ENCODE data around the gene ALCAM.

Gene ALCAM

DNA sequence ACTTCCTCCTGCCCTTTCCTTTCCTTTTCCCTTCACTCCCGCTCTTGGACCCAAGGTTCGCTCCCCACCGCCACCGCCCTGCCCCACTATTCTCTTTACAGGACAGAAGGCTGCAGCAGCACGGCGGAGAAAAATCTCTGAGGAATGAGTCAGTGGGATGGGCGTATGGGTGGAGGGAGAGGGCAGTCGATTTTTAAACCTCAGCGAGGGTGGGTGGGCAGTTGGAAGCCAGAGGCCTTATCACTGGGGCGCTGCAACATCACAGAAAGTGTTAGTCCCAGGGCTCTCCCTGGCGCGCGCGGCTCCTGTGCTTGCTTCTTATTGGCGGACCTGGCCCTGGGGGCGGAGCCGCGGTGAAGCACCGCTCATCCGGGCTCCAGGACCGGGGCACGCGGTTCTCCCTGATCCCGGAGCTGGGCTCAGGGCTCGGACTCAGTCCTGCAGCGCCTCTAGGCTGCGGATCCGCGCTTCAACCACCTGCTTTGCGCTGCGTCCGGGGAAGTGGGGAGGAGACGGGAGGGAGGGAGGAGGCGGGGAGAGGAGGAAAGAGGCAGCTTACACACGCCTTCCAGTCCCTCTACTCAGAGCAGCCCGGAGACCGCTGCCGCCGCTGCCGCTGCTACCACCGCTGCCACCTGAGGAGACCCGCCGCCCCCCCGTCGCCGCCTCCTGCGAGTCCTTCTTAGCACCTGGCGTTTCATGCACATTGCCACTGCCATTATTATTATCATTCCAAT lies at the start of gene ALCAM:
Gene ALCAM (plus strand): TSS at position 584 of the 737 bp plus-strand sequence.
- DNase-seq (ENCODE audit: low read depth), result peak; percentile 46

DNA sequence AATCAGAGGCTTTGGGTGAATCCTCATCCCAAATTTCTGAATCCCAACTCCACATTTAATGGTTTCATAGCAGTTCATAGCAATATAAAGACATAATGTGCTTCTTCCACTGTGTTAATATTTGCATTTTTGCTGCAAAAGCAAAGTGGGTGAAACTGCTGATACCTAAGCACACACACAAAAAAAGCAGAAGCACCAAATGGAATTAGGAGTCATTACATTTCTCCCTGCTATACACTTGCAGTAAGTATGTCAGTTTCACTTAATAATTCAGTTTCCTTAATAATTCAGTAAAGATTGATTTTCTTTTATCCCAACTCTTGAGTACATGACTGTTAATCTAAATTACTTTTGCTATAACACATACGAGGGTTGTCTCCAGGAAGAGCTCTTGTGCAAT lies 48.9 kb upstream of the ALCAM start:
- no peak for DNase-seq (ENCODE audit: low read depth)

DNA sequence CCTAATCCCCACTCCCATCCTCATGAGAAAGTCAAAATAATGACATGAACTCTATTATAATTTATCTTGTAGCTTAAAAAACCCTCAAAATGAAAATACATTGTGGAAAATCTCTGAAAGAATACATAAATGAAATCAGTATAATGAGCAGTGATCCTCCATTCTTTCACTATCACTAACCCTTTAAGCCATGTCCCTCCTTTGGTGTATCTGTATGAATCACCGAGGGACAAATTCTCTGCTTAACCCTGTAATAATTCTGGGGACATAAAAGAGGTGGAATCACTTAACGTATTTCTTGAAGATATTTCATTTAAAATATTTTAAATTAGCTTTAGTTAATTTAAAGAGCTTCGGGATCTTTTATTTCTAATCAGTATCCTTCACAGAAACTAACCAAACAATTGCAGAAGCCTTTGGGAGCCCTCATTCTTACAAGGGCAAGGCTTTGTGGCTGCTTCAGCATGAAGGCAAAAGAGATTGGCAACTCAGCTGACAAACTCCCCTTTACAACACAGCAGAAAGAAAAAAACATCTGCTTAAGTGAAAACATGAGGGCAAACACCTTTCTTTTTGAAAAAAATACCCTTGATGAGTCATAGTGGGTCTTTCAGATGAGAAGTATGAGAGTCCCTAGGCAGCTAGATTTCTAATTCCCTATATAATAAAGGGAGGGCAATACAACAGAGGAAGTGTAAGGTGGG lies 44.0 kb upstream of the ALCAM start:
- DNase-seq (ENCODE audit: low read depth), result no peak

DNA sequence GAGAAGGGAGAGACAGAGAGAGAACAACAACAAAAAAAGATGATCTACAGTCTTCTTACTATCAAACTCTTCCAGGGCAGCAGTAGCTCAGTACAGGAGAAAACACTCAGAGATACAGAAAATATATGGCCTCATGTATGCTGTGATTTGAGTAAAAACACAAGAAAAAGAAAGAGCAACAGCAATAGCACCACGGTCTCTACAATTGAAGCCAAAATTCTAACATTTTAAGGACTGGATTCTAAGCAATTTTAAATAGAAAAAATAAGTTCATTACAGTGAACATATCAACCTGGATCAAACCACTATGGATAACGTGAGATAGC lies 43.5 kb upstream of the ALCAM start:
- DNase-seq (ENCODE audit: low read depth), result no peak

DNA sequence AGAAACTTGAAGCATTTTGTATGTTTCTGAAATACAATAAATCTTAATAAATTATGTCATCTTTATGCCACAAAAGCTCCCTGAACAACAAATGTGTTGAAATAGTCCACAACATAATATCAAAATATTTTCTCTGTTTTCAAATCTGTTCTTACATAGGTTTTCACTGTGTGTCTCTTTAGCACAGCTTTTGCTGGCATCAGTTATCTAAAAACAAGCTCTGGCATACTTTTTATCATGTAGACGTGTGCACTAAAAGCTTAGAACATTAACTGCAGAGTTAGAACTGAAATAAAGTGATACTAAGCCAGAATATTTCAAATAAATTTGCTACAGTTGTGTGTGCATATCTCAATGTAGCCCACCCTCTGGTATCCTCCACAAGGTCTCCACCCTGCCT lies 41.8 kb upstream of the ALCAM start:
- no peak for DNase-seq (ENCODE audit: low read depth)

DNA sequence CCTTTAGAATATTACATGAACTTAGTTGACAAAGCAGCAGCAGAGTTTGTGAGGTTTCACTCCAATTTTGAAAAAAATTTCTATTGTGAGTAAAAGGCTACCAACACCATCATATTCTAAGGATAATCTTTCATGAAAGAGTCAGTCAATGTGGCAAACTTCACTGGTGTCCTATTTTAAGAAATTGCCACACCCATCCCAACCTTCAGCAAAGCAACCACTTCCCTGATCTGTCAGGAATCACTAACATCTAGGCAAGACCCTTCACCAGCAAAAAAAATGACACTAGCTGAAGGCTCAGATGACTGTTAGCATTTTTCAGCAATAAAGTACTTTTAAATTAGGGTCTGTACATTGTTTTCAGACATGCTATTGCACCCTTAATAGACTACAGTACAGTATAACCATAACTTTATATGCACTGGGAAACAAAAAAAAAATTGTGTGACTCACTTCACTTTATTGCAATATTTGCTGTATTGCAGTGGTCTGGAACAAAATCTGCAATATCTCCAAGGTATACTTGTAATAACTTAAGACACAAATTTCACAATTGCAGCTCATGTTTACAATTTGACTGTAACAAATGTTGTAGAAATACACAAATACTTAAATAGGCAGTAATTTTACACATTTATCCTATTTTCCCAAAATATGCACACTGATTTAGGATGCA lies 38.9 kb upstream of the ALCAM start:
- DNase-seq (ENCODE audit: low read depth), result no peak

DNA sequence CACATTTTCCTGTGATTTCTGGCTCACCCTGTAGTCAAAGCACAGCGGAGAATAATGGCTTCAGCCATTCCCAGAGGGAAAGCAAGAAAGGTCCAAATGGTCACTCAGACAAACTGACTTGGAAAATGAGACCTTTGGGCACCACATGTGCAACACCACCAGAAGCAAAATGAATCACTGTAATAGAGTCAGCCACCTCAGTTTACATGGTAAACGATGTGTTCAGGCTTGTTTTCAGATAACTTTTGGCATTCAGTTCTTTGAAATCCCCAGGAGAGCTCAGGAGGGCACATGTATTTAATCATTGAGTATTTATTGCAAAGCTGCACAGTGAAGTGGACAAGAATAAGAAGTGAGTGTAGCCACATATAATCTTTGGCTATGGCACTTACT lies 38.4 kb upstream of the ALCAM start:
- no peak for DNase-seq (ENCODE audit: low read depth)

DNA sequence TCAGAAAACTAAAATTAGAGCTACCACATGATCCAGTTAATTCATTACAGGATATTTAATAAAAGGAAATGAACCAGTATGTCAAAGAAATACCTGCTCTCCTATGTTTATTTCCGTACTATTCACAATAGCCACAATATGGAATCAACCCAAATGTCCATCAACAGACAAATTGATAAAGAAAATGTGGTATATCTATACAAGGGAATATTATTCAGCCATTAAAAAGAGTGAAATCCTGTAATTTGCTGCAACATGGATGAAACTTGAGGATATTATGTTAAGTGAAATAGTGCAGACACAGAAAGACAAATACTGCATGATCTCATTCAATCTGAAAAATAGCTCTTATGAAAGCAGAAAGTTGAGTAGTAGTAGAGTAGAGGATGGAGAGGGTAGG lies 33.7 kb upstream of the ALCAM start:
- DNase-seq (ENCODE audit: low read depth), result no peak

DNA sequence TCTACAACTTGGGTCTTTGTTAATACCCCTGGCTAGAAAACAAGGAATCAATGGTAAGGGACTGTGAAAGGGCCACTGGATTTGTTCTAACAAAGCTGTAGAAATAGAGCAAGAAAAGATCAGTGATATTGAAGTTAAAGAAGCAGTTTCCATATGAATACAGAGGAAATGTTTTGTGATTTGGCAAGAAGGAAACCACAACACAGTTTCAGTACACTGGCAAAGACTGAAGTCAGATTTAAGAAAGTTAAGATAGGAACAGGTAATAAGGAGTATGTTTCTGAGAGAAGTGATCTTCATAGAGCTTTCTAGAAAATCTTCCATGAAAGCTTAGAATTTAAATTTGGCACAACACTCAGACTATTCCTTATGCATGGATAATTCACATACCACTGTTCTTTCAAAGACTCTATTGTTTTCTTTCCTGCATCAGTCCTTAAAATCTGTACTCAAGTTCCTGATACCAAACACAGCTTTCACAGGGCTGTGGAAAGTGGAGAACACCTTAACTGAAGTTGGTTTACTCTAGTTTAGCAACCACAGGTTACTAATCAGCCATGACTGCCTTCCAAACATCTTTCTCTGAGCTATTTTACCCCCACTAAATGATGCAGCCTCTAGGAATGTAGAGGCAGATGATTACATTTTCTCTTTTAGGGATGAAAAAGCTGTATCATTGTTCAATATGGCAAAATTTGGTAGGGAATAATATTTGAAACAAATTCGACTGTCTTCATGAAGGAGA lies 32.4 kb upstream of the ALCAM start:
- no peak for DNase-seq (ENCODE audit: low read depth)

DNA sequence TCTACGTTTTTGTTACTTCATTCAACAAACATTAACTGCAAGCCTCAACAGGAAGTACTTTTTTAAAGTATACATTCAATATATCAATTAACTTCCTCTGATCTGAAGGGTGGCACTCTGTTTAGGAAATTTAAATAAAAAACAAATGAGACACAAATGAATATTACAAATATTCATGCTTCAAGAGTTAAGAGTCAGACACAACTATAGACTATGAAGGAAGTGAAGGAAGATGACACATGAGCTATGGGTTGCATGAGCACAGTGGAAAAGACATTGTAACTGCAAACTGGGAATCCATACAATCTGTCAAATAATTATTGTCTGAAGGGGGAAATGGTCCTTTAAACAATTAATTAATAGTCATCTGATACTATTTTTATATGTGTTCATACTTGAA lies 26.8 kb upstream of the ALCAM start:
- no peak for DNase-seq (ENCODE audit: low read depth)

DNA sequence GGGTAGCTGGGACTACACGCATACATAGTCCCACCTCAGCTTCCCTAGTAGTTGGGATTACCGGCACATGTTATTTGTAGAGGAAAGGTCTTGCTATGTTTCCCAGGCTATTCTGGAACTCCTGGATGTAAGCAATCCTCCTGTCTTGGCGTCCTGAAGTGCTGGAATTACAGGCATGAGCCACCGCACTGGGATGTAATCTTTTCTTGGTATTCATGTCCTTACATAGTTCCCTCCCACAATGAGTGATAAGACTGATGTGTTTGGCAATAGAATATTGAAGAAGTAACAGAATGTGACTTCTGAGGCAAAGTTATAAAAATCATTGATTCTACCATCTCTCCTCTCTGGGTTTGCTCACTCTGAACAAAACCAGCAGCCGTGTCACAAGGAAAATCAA lies 22.7 kb upstream of the ALCAM start:
- no peak for DNase-seq (ENCODE audit: low read depth)

DNA sequence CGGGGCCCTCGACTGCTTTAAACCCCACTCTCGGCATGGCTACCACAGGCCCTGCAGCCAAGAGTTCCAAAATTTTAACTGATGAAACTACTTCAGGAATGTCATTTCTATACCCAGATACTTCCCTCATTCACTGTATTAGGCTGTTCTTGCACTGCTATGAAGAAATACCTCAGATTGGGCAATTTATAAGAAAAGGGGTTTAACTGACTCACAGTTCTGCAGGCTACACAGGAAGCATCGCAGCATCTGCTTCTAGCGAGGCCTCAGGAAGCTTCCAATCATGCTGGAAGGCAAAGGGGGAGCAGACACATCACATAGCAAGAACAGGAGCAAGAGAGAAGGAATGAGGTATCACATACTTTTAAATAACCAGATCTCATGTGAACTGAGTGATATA lies 21.6 kb upstream of the ALCAM start:
- no peak for DNase-seq (ENCODE audit: low read depth)

DNA sequence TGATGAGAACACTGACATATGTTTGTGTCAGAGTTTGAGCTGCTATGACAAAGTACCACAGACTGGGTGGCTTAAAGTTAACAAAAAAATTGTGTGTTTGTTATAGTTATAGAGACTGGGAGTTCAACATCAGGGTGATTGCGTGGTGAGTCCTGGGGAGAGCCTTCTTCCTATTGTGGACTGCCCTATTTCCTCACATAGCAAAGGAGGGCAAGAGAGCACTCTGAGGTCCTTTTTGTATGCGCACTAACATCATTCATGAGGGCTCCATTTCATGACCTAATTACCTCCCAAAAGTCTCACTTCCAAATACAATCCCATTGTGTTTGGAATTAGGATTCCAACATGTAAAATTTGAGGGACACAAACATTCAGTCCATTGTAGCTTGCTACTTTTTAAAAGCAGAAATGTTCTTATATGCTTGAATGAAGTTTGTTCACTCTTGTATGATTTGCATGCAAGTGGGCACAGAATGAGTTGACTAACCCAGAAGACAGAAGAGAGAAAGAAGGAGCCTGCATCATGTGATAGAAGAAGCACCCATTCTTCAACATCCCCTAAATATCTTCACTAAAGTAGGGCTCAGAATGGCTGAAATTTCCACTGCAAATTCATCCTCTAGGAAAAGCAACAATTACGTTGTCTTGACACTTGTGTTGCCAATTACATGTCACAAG lies 18.9 kb upstream of the ALCAM start:
- DNase-seq (ENCODE audit: low read depth), result no peak

DNA sequence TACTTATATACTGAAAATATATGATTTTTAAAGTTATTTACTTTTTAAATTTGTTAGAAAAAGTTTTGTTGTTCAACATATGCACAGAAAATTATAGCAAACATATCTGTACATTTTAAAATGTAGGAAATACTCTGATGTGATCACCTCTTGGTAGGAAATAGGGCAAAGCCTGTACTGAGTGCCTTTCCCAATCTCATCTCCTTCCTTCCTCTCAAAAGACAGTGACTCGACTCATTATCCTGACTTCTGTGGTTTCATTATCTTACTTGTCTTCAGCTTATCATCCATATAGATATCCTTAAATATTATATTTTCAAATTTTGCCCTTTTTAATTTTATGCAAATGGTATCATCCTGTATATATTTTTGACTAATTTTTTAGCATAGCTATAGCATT lies 18.4 kb upstream of the ALCAM start:
- DNase-seq (ENCODE audit: low read depth), result no peak

DNA sequence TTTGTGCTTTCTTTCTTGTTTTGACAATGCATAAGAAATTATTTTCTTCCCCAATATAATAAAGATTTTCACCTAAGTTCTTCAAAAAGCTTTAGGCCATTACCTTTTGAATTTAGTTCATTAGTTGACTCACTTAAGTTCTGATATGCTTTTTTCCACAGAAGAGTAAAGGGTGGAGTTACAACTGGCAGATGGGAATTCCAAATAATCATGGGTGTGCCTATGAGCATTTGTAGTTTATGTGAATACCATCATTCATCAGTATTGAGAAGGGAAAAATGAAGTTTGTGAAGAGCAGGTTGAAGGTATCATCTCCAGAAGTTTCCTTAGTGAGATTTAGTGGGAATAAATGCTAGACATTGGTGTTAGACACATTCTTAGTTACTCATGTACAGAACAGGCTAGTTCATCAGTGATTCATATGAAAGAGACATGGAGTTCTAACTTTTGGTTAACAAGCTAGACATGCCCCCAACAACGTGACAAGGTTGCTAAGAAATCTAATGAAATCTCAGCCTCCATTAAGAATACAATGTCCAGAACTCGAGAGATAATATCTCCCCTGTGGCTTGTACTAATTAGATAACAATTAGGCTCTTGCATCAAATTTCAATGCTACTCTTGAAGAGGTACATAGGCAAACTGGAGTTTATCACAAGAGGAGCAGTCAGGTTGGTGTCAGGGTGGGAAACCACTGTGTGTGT lies 16.9 kb upstream of the ALCAM start:
- no peak for DNase-seq (ENCODE audit: low read depth)

DNA sequence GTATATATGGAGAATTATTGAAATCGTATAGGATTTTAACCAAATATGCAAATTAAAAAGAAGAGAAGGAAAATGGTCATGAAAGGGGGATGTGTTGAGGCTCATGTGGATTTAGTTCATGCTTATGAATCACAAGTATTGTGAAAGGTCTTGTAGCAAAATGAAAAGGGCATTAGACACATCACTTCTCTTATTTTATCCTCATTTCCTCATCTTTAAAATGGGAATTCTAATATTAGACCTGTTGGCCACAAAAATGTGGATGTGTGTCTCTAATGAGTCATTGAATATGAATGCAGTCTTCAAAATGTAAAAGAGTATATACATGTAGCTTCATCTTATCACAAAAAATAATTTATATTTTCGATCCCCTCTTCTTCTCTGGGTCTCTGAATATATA lies 14.9 kb upstream of the ALCAM start:
- DNase-seq (ENCODE audit: low read depth), result no peak

DNA sequence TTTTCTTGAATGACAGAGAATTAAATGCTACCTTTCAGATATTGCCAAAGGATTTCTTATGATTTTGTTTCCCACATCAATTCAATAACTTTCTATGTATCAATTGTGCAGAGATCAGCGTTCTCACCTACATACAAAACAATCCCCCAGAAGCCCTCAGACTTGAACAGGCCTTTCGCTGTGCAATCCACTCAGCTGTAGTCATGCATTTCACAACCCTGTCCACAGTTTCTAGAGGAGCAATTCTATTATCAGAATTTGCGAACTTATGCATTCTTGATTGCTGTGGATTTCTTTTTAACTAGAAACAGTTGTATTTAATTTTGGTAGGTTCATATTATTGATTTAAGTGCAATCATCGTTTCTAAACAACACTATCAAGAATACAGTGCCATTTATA lies 13.7 kb upstream of the ALCAM start:
- no peak for DNase-seq (ENCODE audit: low read depth)

DNA sequence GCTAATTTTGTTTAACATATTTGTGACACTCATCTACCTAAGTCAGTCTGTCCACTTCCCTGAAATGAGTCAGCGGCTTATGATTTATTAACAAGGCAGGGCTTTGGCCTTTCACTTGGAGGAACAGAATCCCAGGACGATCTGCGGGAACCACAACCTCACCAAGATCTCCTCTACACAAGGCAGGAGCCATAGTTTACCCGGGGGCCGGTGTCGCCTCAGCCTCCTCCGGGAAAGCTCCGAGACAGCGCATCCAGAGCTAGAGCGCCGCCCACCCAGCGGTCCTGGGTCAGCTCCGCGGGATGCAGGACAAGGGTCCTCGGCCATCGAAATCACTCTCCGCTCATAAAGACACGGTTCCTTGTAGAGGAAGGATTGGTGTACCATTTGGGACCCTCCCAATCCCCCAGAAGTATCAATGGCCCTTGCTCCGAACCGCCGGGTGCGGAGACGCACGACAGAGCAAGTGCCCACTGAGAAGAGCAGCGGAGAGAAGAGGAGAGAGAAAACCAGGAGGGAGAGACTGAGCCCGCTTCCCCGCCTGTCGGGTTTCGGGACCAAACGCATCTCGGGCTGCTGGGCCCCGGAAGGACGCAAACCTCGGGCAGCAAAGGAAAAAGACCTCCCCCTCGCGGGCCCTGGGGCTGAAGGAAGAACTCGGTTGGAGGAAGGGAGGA lies 13.1 kb upstream of the ALCAM start:
- no peak for DNase-seq (ENCODE audit: low read depth)

DNA sequence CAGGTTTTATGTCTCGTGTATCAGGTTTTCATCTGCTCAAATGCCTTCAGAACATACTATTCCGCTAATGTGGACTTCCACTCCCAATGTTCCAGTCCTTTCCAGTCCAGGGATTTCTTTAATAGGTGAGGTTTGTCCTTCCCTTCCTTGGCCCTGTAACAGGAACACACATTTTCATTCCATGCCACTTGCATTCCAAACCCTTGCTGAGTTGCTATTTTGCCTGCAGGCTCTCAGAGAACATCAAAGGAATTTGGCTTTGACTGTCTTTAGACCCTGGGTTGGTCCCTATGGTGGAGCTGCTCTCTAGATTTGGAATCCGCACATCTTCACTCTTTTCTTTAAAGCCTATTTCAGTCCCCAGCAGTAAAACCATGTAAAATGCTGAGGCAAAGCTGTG lies 12.3 kb upstream of the ALCAM start:
- DNase-seq (ENCODE audit: low read depth), result no peak

DNA sequence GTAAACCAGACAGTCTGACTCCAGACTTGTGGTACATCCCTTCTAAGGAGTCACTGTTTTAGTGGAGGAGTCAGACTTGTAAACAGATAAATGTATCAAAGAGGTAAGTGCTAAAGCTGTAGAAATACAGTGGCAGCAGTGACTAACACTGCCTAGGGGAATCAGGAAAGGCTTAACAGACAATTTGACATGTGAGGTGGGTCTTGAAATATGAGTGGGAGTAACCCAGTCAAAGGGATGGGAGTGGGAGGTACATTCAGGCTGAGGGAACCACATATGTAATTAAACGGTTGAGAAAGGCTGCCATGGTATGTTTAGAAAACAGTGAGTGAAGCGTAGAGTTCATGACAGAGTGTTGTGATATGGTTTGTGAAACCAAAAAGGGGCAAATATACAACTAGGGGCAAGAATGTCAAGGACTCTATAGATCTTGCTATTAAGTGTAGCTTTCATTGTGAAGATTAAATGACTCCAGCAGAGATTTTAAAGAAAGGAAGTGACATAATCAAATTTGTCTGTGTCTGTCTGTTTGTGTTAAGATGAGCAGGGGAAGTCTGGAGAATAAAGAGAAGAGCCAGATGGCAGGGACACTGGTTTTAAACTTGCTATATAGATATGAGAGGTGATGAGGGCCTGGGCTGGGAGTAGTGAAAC lies 11.2 kb upstream of the ALCAM start:
- DNase-seq (ENCODE audit: low read depth), result no peak

DNA sequence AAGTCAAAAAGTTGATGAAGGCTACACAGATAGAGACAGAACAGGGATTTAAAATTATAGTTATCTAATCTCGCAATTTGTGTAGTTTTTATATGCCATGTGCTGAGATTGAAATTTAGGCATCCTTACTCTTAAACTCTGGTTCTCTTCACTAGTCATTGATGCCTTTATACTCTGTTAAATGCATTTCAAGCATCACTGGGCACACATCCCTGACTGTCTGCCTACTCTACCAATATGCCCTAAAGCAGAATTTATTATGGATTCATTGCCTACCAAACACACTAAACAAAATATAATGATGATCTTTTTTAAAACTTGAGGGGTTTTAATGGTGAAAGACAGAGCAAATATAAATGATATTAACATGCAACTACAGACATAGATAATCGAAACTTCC lies 10.3 kb upstream of the ALCAM start:
- no peak for DNase-seq (ENCODE audit: low read depth)

Data from stimulated activated CD8-positive, alpha-beta memory T cell treated with anti-CD3 and anti-CD28 coated beads, Interleukin-15, amount 100 ng/mL, for 1 hour (primary cell).